Upper lobe of right lung (tissue), 1 donor: ENCODE results near the gene SRP9. TPM values are rescaled to one million over a fixed set of nuclear protein-coding genes. Genes with fewer than 3 reads are reported as not detected.
A peak's percentile ranks its signal among the peaks of the same experiment; 100 is the strongest.

Source experiments
- ATAC-seq: fragments of 200-7000 bp; cut with Tn5 transposase; one replicate; pipeline ENCODE4 v1.9.1; 2020; ENCODE audit warnings: mild to moderate bottlenecking, moderate library complexity
- DNase-seq: peaks from one replicate; pipeline ENCODE4 v3.0.0-alpha.2; 2020
- H3K27ac ChIP-seq: fragments of 200-600 bp; one replicate; pipeline ENCODE4 v1.8.0; 2022
- H3K27me3 ChIP-seq: fragments of 200-600 bp; one replicate; pipeline ENCODE4 v1.8.0; 2022; ENCODE audit warnings: mild to moderate bottlenecking
- H3K36me3 ChIP-seq: fragments of 200-600 bp; one replicate; pipeline ENCODE4 v1.8.0; 2022
- H3K4me1 ChIP-seq: fragments of 200-600 bp; one replicate; pipeline ENCODE4 v1.8.0; 2022
- H3K4me3 ChIP-seq: fragments of 200-600 bp; one replicate; pipeline ENCODE4 v1.8.0; 2022; ENCODE audit warnings: mild to moderate bottlenecking
- H3K9me3 ChIP-seq: fragments of 200-600 bp; one replicate; pipeline ENCODE4 v1.8.0; 2022
- CTCF ChIP-seq: fragments of 200-600 bp; IDR thresholded peaks from one replicate; pipeline ENCODE4 v1.8.0; 2022; ENCODE audit warnings: antibody characterized with exemption
- intact Hi-C: fragments of 100-400 bp; cut with DNase I; formaldehyde crosslinking; loops from one replicate; pipeline ENCODE4 v1.11.0; 2022
- total RNA-seq: library from RNA; stranded (reverse); fragmentation: NEBNext Ultra II Directional; extraction: Animal tissue kit (Norgen Biotek cat#: 25700); gene quantifications from one replicate; pipeline ENCODE4 v1.2.1, GENCODE V29; 2021
- donor health status: DM: no; HTN: yes; CAD: no; lungs with severe emphysema.

Gene SRP9
- total RNA-seq, 1 donor from 2014 or later: 157 TPM

GRCh38 chr1:225822655-225823403, 45.2 kb downstream of the SRP9 start:
- ATAC-seq: no peak
- Histone ChIP-seq H3K27ac (peak overlapping the region; percentile 3), H3K4me1 (peaks cover 55% of the 10 kb centered on the region), H3K4me3 (no peak overlapping the region), H3K9me3 (no peaks in the 10 kb centered on the region), H3K36me3 (no peaks in the 10 kb centered on the region), H3K27me3 (no peaks in the 10 kb centered on the region)
- TF ChIP-seq CTCF: no peak
- no peak for DNase-seq
- intact Hi-C loops: no loop called here

GRCh38 chr1:225823811-225824261, 46.2 kb downstream of the SRP9 start:
- intact Hi-C loops: no loop called here
- Histone ChIP-seq H3K9me3 (no peaks in the 10 kb centered on the region), H3K27me3 (no peaks in the 10 kb centered on the region), H3K36me3 (peaks cover 4% of the 10 kb centered on the region), H3K27ac (no peak overlapping the region), H3K4me3 (no peak overlapping the region), H3K4me1 (peaks cover 46% of the 10 kb centered on the region)
- no peak for DNase-seq
- TF ChIP-seq CTCF: no peak
- ATAC-seq: no peak

GRCh38 chr1:225824533-225824941, 46.9 kb downstream of the SRP9 start:
- ATAC-seq (no peak), DNase-seq (no peak)
- no peaks in the 10 kb centered on the region for H3K9me3 ChIP-seq
- peaks cover 46% of the 10 kb centered on the region for H3K4me1 ChIP-seq
- no peak overlapping the region for H3K27ac ChIP-seq
- no peak overlapping the region for H3K4me3 ChIP-seq
- no peak for TF ChIP-seq CTCF
- intact Hi-C loops: no loop called here
- H3K27me3 ChIP-seq: no peaks in the 10 kb centered on the region
- peaks cover 11% of the 10 kb centered on the region for H3K36me3 ChIP-seq

- no peak overlapping the region for H3K4me3 ChIP-seq
- TF ChIP-seq CTCF: no peak
- H3K27me3 ChIP-seq: no peaks in the 10 kb centered on the region
- intact Hi-C loops: no loop called here
- H3K36me3 ChIP-seq: peaks cover 16% of the 10 kb centered on the region
- no peak overlapping the region for H3K27ac ChIP-seq
- ATAC-seq (peak; percentile 5), DNase-seq (no peak)
- peaks cover 41% of the 10 kb centered on the region for H3K4me1 ChIP-seq
- H3K9me3 ChIP-seq: no peaks in the 10 kb centered on the region
Measured at GRCh38 chr1:225825078-225825477, 47.5 kb downstream of the SRP9 start.

GRCh38 chr1:225825607-225826007, 48.0 kb downstream of the SRP9 start:
- Histone ChIP-seq H3K4me1 (peaks cover 36% of the 10 kb centered on the region), H3K9me3 (no peaks in the 10 kb centered on the region), H3K4me3 (no peak overlapping the region), H3K27ac (peak overlapping the region; percentile 12), H3K36me3 (peaks cover 21% of the 10 kb centered on the region), H3K27me3 (no peaks in the 10 kb centered on the region)
- intact Hi-C loops: no loop called here
- TF ChIP-seq CTCF: no peak
- ATAC-seq (peak; percentile 59), DNase-seq (no peak)
